Neural progenitor cell (in vitro differentiated cells): ENCODE results near the gene CDH11. TPM values are rescaled to one million over a fixed set of nuclear protein-coding genes. Genes with fewer than 3 reads are reported as not detected.

Experiments
- DNase-seq: peaks from one replicate; pipeline ENCODE4 v3.0.0-alpha.2; 2016; ENCODE audit warnings: low spot score
- H2AFZ ChIP-seq: fragments of 200-600 bp; sonication (generic); replicated peaks from 2 replicates; pipeline ENCODE4 v1.6.1; 2016; ENCODE audit warnings: antibody characterized with exemption
- H3F3A ChIP-seq: fragments of 200-600 bp; sonication (generic); 2 replicates; pipeline ENCODE4 v1.6.1; 2016; ENCODE audit warnings: antibody characterized with exemption, low read depth
- H3K27ac ChIP-seq: fragments of 200-600 bp; sonication (generic); 2 replicates; pipeline ENCODE4 v1.5.1; 2016; ENCODE audit warnings: mild to moderate bottlenecking
- H3K27me3 ChIP-seq: fragments of 200-600 bp; sonication (generic); 2 replicates; pipeline ENCODE4 v1.6.1; 2016; ENCODE audit warnings: mild to moderate bottlenecking, moderate library complexity
- H3K36me3 ChIP-seq: fragments of 200-600 bp; sonication (generic); 2 replicates; pipeline ENCODE4 v1.5.1; 2016
- H3K4me1 ChIP-seq: fragments of 200-600 bp; sonication (generic); 2 replicates; pipeline ENCODE4 v1.6.1; 2016; ENCODE audit warnings: mixed run types
- H3K4me2 ChIP-seq: fragments of 200-600 bp; sonication (generic); 2 replicates; pipeline ENCODE4 v1.6.1; 2016
- H3K4me3 ChIP-seq: fragments of 200-600 bp; sonication (generic); 2 replicates; pipeline ENCODE4 v1.5.1; 2016
- H3K79me2 ChIP-seq: fragments of 200-600 bp; sonication (generic); 2 replicates; pipeline ENCODE4 v1.6.1; 2016; ENCODE audit warnings: low read depth
- H3K9ac ChIP-seq: fragments of 200-600 bp; sonication (generic); 2 replicates; pipeline ENCODE4 v1.6.1; 2016
- H3K9me3 ChIP-seq: fragments of 200-600 bp; sonication (generic); 2 replicates; pipeline ENCODE4 v1.5.1; 2016; ENCODE audit warnings: low read depth
- H4K20me1 ChIP-seq: fragments of 200-600 bp; sonication (generic); 2 replicates; pipeline ENCODE4 v1.6.1; 2016; ENCODE audit warnings: low read depth
- H3K27ac Mint-ChIP-seq: 3 replicates; pipeline ENCODE4 v1.8.0; 2021; ENCODE audit warnings: mixed read lengths
- H3K27me3 Mint-ChIP-seq: 2 replicates; pipeline ENCODE4 v1.8.0; 2022; ENCODE audit warnings: low read depth, mild to moderate bottlenecking, inconsistent platforms, moderate library complexity, mixed read lengths; ENCODE audit not compliant: insufficient read depth
- H3K36me3 Mint-ChIP-seq: 3 replicates; pipeline ENCODE4 v1.8.0; 2021; ENCODE audit warnings: mixed read lengths
- H3K4me1 Mint-ChIP-seq: 3 replicates; pipeline ENCODE4 v1.8.0; 2021; ENCODE audit warnings: mixed read lengths
- H3K4me3 Mint-ChIP-seq: 3 replicates; pipeline ENCODE4 v1.8.0; 2021; ENCODE audit warnings: mild to moderate bottlenecking, moderate library complexity, mixed read lengths
- H3K9me3 Mint-ChIP-seq: 3 replicates; pipeline ENCODE4 v1.8.0; 2020; ENCODE audit warnings: mixed read lengths
- CTCF ChIP-seq: fragments of 200-600 bp; sonication (generic); IDR thresholded peaks from 2 replicates; pipeline ENCODE4 v1.5.1; 2017; ENCODE audit warnings: antibody characterized with exemption, mild to moderate bottlenecking
- EZH2 ChIP-seq: fragments of 200-600 bp; sonication (generic); IDR thresholded peaks from 2 replicates; pipeline ENCODE4 v1.6.1; 2017; ENCODE audit warnings: antibody characterized with exemption, mild to moderate bottlenecking, moderate library complexity
- EZH2phosphoT487 ChIP-seq: fragments of 200-600 bp; sonication (generic); IDR thresholded peaks from 2 replicates; pipeline ENCODE4 v1.6.1; 2017; ENCODE audit warnings: antibody characterized with exemption
- total RNA-seq: library from RNA; depleted of rRNA; stranded (reverse); fragments of >200 nt; gene quantifications from 2 replicates; pipeline ENCODE4 v1.2.3, GENCODE V29; 2015; ENCODE audit warnings: low replicate concordance

Gene CDH11
- total RNA-seq, 1 donor from 2014 or later, result 98.5 TPM

GRCh38 chr16:64977206-64977920 lies 144.5 kb downstream of the CDH11 start:
- Mint-ChIP-seq H3K9me3 (no peaks in the 10 kb centered on the region), H3K36me3 (peaks cover 17% of the 10 kb centered on the region), H3K4me3 (no peak overlapping the region), H3K4me1 (peaks cover 15% of the 10 kb centered on the region), H3K27ac (no peak overlapping the region), H3K27me3 (no peaks in the 10 kb centered on the region)
- Histone ChIP-seq H3K9me3 (no peaks in the 10 kb centered on the region), H3K36me3 (peaks cover 3% of the 10 kb centered on the region), H3K4me1 (peaks cover 10% of the 10 kb centered on the region), H3K4me3 (no peak overlapping the region), H3K4me2 (no peak overlapping the region), H3F3A (peaks cover 4% of the 10 kb centered on the region), H3K9ac (no peak overlapping the region), H4K20me1 (no peaks in the 10 kb centered on the region), H3K79me2 (no peaks in the 10 kb centered on the region), H3K27ac (no peak overlapping the region), H3K27me3 (no peaks in the 10 kb centered on the region), H2AFZ (no peak overlapping the region)
- DNase-seq, result no peak
- TF ChIP-seq EZH2phosphoT487 (no peak), CTCF (no peak), EZH2 (no peak)

- no peaks in the 10 kb centered on the region for H3F3A ChIP-seq
- H3K4me3 ChIP-seq, result no peak overlapping the region
These were observed 146.0 kb downstream of the CDH11 start for GRCh38 chr16:64975821-64976220.

GRCh38 chr16:64974381-64974780 lies 147.5 kb downstream of the CDH11 start:
- Mint-ChIP-seq H3K9me3 (no peaks in the 10 kb centered on the region), H3K27me3 (no peaks in the 10 kb centered on the region), H3K4me3 (no peak overlapping the region), H3K4me1 (peaks cover 6% of the 10 kb centered on the region), H3K27ac (no peak overlapping the region), H3K36me3 (peaks cover 14% of the 10 kb centered on the region)
- peak; percentile 35 for DNase-seq
- H3K36me3 ChIP-seq, result peaks cover 12% of the 10 kb centered on the region
- no peak overlapping the region for H3K4me2 ChIP-seq
- H3F3A ChIP-seq, result no peaks in the 10 kb centered on the region
- H3K79me2 ChIP-seq, result no peaks in the 10 kb centered on the region
- H2AFZ ChIP-seq, result no peak overlapping the region
- no peaks in the 10 kb centered on the region for H3K27me3 ChIP-seq
- no peak overlapping the region for H3K27ac ChIP-seq
- no peaks in the 10 kb centered on the region for H4K20me1 ChIP-seq
- TF ChIP-seq EZH2 (no peak), EZH2phosphoT487 (no peak), CTCF (no peak)
- no peak overlapping the region for H3K9ac ChIP-seq
- no peak overlapping the region for H3K4me3 ChIP-seq
- H3K9me3 ChIP-seq, result no peaks in the 10 kb centered on the region
- peaks cover 3% of the 10 kb centered on the region for H3K4me1 ChIP-seq

More at GRCh38 chr16:64975821-64976220, 146.0 kb downstream of the CDH11 start:
- Histone ChIP-seq H3K9ac (no peak overlapping the region), H3K79me2 (no peaks in the 10 kb centered on the region), H3K4me1 (peaks cover 9% of the 10 kb centered on the region), H2AFZ (no peak overlapping the region), H3K27me3 (no peaks in the 10 kb centered on the region), H3K36me3 (peaks cover 9% of the 10 kb centered on the region), H4K20me1 (no peaks in the 10 kb centered on the region), H3K9me3 (no peaks in the 10 kb centered on the region), H3K27ac (no peak overlapping the region), H3K4me2 (no peak overlapping the region)
- Mint-ChIP-seq H3K36me3 (peaks cover 20% of the 10 kb centered on the region), H3K9me3 (no peaks in the 10 kb centered on the region), H3K4me3 (no peak overlapping the region), H3K27me3 (no peaks in the 10 kb centered on the region), H3K27ac (no peak overlapping the region), H3K4me1 (peaks cover 15% of the 10 kb centered on the region)
- TF ChIP-seq EZH2phosphoT487 (no peak), EZH2 (no peak), CTCF (no peak)
- DNase-seq, result no peak
